GM19193 (cell line): Measurements from ENCODE around the gene ATPAF1.
A peak's percentile ranks its signal among the peaks of the same experiment; 100 is the strongest.

Source experiments
- POLR2A ChIP-seq: IDR thresholded peaks from 4 replicates; pipeline ENCODE4 v1.6.1; 2011; ENCODE audit not compliant: insufficient read depth, insufficient read length; ENCODE audit errors: extremely low read depth

Gene ATPAF1

DNA sequence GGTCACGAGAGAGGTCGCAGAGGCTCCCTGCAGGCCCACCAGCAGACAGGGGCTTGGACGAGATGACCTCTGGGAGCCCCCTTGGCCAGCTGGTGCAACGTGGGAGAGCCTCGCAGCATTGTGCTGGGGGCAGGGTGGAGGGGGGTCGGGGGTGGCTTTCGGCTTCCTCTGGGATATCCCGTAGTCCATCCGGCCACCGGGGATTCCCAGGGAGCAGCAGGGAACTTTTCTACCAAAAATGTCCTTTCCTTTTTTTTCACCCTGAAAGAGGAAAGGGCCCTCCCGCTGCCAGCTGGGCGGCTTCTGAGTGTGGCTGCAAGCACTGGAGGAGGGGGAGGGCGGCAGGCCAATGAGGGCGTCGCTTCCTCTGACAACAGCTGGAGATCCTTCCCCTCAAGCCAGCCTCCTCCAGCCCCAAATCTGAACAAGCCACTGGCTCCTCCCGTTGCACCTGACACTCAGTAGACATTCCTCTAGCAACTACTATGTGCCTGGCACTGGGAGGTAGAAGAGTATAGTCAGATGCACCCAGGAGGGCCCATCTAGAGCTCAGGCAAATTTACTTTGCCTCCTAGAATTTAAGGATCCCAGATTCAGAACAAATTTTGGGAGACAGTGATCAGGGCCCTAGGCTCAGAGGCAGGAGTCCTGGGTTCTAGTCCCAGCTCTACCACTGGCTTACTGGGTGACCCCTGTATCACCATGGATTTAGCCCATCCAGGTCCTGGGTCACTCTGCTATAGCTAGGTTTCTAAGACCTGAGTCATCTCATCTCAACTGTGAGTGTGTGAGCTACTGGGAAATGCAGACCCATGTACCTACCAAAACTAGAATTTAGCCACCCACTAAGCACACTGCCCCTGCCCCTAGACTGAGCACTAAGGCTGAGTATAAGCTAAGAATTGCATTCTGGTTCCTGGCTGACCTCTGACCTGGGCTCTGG, 54.2 kb downstream of the ATPAF1 start:
- TF ChIP-seq POLR2A, result no peak

DNA sequence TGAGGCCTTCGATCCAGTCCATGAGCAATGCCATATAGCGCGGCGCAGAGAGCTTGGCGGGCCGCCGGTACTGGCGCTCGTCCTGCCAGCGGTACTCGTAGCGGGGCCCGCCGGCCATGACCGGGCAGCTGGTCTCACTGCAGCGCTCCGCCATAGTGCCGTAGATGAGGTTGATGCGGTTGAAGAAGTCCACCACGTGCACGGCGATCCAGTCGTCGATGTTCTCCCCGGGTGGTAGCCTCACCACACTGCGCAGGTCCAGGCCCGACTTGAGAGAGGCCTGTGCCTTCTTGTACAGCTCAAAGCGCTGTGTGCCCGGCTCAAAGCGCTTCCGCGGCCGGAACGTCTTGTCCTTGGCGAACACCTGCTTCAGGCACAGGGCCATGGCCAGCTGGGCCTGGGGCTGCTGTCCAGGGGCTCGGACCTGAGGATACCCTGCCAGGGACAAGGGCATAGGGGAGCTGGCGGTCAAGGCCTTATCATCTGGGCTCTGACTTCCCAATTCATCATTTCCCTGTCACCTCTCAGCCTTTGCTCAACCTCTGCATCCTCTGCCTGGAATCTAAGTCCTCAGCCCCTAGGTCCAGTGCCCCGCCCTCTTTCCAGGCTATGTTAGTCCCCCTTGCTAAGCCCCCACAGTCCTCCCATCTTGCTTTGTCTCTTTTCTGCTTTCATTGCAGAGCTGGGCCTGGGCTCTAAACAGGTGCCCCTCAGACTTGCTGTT, 55.1 kb downstream of the ATPAF1 start:
- TF ChIP-seq POLR2A, result no peak

DNA sequence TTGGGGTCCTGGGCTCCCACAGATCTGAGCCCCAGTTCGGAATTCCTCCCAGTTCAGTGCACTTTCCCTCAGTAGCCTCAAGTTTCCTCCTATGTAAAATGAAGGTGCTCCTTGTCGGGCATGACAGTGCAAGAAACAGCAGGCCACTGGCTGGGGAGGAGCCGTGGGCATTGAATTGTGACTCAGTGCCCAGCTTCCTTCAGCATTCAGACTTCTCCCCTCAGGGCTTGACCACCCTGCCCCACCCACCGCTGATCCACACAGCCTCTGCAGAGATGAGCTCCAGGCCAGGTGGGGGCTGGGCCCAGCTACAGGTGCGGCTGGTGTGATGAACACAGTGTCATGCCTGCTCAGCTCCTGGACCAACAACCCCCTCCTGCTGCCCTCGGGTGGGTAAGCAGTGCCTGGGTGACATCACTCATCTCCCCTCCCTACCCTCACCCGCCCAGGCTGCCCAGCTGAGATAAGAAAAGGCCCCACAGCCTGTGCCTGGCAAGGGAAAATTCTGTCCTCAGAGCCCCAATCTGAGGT, 56.4 kb downstream of the ATPAF1 start:
- TF ChIP-seq POLR2A, result no peak

DNA sequence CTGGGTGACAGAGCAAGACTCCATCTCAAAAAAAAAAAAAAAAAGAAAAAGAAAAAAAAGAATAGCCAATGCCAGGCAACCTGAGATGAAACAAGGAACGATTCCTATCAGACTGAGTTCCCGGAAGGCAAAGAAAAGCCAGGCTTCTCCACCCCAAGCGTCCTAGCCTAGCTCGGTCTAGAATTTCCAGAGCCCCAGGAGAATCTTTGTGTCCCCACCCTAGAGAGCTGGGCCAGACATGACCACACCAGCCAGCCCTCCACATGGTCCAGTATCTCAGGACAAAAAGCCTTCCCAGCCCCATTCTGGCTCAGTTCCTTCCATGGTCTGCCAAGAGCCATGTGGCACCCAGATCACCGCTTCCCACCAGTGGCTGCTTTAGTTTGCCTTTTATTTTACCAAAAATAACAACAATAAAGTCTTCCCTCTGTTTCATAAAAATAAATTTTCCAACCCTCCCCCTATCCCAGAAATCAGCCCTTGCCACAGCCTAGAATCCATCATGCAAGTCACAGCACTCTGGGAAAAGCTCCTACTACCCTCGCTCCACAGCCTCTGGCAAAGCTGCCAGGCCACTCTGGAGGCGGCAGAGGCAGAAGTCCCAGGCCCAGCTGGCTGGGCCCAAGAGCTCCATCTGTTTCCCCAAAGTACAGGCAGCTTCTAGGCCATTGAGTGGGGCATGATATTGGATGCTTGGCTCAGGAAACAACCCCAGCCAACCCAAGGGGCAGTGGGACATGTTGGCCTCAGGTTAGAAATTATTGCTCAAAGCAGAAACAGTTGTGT, 60.6 kb downstream of the ATPAF1 start:
- TF ChIP-seq POLR2A, result no peak

DNA sequence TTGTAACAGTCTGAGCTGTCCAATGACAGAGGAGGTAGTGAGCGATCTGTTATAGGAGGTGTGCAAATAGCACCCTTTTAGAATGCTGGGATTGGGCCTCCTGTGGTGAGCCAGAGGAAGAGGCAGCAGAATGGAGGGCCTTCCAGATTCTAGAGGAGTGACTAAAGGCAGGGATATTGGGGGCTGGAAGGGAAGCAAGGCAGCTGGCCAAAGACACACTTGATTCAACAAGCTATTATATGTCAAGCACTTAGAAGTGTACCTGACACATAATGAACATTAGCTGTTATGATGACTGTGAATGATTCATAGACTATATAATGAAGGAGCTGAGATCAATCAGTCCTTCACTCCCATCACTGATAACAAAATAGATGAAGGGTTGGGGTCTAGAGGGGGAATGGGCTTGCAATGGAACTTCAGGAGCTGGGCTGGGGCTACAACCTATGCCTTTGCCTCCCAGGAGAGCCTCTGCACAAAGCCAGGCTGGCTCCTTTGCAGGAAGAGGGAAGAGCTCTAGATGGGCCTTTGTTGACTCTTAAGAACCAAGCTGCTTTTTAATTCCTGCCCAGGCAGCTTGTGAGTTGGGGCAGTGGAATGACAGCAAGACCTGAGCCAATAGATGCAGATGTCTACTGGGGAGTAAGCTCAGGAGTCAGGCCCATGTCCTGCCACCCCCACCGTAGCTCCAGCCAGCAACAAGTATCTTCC, 61.8 kb downstream of the ATPAF1 start:
- TF ChIP-seq POLR2A, result no peak

DNA sequence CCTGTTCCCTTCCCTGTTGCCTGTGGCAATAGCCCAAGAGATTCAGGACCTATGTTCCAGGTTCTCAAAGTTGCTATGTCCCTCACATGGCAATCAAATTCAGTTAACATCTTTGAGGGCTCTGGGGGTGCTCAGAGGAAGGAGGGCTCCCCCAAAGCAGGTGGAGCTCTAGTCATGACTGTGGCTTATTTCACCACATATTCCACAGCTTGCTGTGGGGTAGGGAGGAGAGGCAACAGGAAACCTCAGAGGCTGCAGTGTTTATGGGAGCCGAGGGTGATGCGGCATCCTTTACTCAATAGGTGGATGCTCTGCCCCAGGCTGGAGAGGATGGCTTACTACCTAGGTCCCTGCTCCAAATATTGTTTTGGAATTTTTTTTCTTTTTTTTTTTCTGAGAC, 62.9 kb downstream of the ATPAF1 start:
- TF ChIP-seq POLR2A, result no peak

DNA sequence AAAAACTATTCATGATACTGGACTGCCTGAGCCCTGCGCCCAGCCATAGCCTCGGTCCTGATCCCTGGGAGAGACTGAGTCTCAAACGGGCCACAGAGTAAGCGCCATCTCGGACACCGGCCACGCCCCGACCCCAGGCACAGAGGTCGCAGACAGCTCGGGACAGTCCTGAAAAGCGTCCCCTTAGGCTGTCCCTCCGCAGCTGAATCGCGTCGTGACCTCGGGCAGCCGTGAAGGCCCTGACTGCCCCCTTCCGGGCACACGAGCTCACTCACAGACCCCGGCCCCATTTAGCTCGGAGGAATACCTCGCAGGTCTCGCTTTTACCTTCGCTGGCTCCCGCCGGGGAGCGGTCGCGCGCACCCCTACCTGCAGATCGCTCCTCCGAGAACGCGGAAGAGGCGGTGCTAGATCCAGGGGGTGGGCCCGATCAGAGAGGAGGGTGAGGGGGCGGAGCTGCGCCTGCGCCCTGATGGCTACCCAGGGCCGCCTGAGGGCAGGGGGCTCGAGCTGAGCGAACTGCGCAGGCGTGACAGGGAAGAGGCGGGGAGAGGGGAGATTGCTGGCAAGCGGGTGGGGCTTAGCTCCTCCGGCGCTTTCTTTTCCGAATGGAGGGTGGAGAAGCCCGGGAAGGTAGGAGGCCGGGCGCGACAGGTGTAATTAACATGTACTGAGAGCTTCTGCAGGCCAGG, 64.2 kb downstream of the ATPAF1 start, which contains the start of gene MKNK1:
Gene MKNK1 (minus strand): TSS at position 411 of the 692 bp plus-strand sequence. CDS start 20,941 bp downstream, outside the sequence.
- peak; percentile 94 for TF ChIP-seq POLR2A

DNA sequence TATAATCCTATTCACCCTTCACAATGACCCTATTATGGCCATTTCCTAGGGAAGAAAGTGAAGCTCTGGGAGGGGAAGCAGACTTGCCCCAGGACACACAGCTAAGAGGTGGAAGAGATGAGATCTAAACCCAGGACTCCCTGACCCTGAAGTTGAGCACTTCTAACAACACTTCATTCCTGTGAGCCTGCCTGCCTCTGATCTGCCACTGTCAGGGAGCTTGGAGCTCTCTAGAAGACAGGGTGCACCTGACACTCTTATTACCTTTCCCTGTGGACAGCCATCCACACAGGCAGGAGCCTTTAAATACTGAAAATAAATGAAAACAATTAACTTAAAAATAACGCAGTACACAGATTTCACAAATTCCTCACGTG, 64.7 kb downstream of the ATPAF1 start:
- no peak for TF ChIP-seq POLR2A

DNA sequence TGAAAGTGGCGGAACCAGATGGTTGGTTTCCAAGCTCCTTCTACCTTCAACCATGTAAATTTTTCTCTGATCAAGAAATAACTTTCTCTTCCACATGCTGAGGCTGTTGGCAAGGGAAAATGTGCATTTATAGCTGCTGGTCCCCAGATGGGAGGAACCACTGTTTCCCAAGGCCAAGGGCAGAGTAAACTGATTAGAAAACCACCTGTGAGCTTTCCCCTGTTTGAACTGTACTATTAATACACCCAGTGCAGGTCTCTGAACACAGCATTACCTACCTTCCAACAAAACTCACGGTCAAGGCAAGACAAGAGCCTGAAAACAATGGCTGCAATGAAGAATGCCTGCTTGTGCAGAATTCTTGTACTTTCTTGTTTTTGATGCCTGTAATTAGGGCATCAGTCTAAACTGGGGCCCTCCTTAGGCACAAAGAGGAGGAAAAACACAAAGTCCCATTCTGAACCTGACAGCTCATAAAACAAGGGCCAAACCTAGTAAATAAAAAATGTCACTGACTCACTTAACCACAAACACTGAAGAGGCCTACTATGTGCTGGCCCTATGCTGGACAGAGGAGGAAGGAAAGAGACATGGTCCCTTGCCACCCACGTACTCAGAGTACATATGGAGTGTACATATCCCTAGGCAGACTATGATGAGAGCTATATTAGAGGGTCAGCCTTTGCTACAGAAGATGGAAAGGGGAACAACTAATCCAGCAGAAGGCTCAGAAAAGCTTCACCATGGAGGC, 66.7 kb downstream of the ATPAF1 start:
- TF ChIP-seq POLR2A, result no peak

DNA sequence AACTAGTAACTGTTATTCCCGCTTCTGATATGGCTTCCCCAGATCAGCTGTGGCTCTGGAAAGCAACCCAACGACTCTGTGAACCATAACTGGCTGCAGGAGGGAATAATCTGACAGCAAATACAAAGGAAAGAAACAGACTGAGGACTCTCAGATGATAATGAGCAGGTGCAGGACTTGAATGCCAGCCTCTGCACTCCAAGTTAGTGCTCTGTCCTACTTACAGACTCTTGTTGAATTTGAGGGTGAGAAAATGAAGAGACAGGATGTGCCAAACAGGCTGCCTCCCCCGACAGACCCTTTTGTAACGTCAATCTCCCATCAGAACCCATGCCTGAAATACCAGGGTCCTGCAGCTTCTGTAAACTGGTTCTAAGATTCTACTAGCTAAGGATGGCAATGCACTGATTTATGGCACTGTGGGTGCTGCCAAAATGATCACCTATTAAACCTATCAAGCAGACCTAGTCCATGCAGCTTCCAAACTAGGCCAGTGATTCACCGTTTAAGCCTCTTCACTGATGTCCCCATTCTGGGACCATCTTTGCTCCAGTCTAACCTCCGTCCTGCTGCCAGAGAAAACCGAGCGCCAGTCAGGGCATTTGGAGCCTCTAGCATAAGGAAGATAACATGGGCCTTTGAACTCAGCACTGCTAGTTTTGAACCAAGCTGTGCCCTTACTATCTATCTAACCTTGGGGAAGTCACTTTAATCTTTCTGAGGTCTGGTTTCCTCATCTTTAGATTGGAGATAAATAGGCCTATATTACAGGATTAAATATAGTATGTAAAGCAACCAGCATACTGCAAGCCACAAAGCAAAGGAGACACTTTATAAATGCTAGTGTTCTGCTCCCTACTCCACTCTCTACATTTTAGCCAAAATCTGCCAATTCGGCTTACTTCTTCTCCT, 68.8 kb downstream of the ATPAF1 start:
- no peak for TF ChIP-seq POLR2A

DNA sequence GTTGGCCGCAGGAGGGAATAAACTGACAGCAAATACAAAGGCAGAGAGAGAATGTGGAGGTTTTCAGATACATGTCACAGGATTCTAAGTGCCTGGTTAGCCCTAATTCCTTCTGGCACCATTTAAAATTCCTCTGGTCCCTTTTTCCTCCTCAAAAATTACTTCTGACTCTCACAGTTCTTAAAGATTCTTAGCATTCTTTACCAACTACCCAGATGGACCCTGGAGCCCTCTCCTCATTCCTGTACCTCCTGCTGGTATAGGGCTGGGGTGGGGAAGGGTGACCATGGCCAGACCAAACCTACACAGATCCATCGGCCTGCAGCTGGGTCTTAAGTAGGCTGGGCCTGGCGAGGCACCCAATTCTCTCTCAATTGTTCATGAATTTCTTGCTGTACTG, 71.3 kb downstream of the ATPAF1 start:
- no peak for TF ChIP-seq POLR2A

DNA sequence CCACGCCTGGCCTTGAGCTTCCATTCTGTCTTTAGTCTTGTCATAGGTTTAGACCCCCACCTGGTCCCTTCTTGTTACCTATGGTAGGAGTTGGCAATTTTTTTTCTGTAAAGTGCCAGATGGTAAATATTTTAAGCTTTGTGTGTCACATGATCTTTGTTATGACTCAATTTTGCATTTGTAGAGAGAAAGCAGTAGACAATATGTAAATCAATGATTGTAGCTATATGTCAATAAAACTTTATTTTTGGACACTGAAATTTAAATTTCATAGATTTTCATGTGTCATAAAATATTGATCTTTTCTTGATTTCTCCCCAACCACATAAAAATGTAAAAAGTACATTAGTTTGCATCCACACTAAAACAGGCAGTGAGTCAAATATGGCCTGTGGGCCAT, 72.1 kb downstream of the ATPAF1 start:
- no peak for TF ChIP-seq POLR2A
